Activated CD4-positive, alpha-beta T cell treated with anti-CD3 and anti-CD28 coated beads for 48 hours (primary cell): ENCODE data around the gene SLC6A20.
A peak's percentile ranks its signal among the peaks of the same experiment; 100 is the strongest.

Experiments used
- DNase-seq: peaks from one replicate; pipeline ENCODE4 v3.0.0-alpha.2; 2020

SLC6A20 gene, protein sequence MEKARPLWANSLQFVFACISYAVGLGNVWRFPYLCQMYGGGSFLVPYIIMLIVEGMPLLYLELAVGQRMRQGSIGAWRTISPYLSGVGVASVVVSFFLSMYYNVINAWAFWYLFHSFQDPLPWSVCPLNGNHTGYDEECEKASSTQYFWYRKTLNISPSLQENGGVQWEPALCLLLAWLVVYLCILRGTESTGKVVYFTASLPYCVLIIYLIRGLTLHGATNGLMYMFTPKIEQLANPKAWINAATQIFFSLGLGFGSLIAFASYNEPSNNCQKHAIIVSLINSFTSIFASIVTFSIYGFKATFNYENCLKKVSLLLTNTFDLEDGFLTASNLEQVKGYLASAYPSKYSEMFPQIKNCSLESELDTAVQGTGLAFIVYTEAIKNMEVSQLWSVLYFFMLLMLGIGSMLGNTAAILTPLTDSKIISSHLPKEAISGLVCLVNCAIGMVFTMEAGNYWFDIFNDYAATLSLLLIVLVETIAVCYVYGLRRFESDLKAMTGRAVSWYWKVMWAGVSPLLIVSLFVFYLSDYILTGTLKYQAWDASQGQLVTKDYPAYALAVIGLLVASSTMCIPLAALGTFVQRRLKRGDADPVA

DNA sequence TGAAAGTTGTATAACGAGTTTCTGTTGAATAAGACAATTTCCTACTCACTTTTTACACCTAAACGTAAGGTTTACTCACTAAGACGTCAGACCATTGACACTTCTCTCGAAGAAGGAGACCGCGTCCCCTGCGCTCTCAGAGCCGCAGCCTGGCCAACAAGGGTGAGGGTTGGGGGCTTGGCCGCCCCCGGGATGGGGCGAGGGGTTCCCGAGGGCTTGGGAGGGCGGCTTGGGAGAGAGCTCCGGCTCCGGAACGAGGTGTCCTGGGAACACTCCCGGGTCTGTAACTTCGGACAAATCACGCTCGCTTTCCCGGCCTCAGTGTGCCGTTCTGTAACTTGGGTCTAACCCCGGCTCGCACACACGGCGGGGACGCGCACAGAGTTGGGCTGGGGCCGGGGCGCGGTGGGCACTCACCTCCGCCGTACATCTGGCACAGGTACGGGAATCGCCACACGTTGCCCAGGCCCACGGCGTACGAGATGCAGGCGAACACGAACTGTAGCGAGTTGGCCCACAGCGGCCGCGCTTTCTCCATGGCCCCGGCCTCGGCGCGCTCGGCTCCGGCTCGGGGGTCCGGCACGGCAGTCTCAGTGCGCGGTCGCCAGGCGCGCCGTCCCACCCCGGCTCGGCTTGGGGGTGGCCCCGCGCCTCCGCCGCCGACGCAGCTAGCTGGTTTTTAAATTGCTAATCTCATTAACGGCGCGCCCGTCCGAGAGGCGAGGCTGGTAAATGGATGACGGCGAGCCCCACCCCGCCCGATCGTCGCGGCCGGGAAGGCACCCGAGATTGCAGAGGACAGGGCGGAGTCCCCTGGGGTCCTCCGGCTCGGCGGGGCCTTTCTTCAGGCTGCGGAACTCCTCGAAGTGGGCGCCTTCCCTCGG, at the start of gene SLC6A20:
Gene SLC6A20 (minus strand): TSS at position 655 of the 884 bp plus-strand sequence. CDS start 117 bp downstream, at position 538.
- DNase-seq = peak; percentile 14

- no peak for DNase-seq
Measured at GRCh38 chr3:45844616-45845015, 48.3 kb upstream of the SLC6A20 start.

DNA sequence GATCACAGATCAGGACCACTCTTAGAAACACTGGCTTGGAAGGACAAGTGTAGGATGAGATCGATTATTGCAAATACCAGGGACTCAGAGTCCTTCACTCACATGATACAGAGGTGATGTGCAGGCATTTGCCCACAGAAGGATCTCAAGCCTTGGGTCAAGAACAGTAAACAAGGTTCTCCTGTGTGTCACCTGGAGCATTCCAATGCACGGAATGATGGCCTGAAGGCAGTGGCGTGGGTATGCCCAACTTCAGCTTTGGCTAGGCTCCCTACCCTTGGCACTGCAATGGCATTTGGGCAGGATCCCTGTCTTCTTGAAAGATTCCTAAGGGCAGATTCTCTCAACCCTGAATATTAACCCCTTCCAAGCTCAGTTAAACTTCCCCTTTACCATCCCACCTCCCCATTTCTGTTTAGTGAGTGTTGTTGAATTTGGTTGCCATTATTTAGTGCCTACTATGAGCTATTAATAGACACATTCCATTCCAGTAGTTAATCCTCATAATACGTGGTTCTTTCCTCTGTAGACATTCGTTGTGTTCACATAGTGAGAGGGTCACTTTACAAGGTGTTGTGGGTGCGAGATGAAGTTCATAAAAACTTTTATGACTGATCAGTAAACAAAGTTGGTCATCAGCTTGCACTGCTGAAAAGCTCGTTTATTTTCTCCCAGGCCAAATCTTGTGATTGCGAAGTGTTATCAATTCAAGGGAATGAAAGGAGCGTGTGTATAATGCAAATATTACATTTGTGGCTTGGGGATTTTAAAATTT, 46.7 kb upstream of the SLC6A20 start:
- no peak for DNase-seq

GRCh38 chr3:45841757-45842491, 45.6 kb upstream of the SLC6A20 start, which contains the start of gene LZTFL1:
LZTFL1 (minus strand) TSS chr3:45842119; CDS start chr3:45841991, 128 bp downstream.
- DNase-seq = peak; percentile 92

DNA sequence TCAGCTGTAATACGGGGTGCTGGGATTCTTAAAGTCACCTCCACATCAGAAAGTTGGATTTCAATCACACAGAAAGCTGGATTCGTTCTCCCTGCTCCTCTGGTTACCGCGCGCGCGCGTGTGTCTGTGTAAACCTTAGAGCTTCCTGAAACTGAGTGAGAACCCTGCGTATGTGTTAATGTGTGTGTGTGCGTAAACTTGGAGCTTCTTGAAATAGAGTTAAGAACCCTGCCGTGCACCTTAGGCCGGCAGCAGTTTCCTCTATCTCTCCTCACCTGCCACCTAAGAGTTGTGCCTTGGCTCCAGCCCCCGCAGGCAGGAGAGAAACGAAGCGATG, 45.1 kb upstream of the SLC6A20 start:
- peak; percentile 30 for DNase-seq

- no peak for DNase-seq
Measured at GRCh38 chr3:45838466-45838865, 42.1 kb upstream of the SLC6A20 start.

DNA sequence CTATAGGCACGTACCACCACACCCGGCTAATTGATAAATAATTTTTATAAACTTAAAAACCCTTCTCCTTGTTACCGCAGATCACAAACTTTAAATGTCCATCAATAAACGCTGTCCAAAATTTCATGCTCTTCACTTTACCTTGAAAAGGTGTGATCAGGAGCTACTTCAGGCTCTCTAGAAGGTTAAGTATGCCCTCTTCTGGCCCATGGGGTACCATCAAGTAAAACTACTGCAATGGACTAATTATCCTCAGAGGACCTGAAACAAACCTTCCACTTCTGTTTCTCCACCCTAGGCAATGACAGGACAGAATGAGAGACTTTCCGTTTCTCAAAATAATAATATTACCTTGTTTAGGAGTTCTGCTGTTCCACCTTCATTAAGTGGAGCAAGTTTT, 36.4 kb upstream of the SLC6A20 start:
- no peak for DNase-seq

GRCh38 chr3:45830121-45830520, 33.8 kb upstream of the SLC6A20 start:
- no peak for DNase-seq

DNA sequence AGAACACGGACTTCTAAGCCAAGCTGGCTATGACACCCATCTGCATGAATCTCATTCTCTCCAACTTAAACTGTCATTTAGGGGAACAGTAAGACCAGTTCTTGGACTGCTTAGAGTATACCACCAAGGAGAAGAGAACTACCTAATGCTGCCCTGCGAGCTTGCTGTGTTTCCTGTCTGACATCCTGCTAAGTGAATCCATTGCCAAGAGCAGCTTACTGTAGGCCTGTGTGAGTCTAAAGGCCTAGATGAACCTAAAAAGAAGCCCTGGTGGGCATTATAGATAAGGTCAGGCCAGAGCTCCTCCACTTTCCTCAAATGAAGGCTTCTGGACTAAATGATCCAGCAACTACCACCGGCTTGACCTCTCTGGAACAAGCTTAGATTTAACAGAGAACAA, 30.6 kb upstream of the SLC6A20 start:
- DNase-seq = no peak

DNA sequence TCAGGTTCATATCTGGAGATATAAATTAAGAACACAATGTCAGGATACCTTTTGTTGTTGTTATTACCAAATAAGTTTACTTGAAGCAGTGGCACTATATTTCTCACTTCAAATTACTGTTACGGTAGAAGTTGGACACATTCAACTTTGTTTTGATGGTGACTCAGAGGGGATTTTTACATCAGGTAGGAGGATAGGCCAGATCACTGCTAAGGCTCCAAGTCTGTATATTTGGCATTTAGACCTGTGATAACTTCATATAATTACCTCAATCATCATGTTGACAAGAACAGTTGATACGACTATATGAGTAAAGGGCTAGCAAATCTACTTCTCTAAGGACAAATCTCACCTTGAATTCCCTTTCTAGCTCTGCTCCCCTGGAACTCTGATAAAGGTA, 30.0 kb upstream of the SLC6A20 start:
- DNase-seq = no peak

GRCh38 chr3:45821127-45821526, 24.8 kb upstream of the SLC6A20 start:
- no peak for DNase-seq

- no peak for DNase-seq
Measured at GRCh38 chr3:45819543-45819942, 23.2 kb upstream of the SLC6A20 start.

- no peak for DNase-seq
Measured at GRCh38 chr3:45817831-45818522, 21.6 kb upstream of the SLC6A20 start.

DNA sequence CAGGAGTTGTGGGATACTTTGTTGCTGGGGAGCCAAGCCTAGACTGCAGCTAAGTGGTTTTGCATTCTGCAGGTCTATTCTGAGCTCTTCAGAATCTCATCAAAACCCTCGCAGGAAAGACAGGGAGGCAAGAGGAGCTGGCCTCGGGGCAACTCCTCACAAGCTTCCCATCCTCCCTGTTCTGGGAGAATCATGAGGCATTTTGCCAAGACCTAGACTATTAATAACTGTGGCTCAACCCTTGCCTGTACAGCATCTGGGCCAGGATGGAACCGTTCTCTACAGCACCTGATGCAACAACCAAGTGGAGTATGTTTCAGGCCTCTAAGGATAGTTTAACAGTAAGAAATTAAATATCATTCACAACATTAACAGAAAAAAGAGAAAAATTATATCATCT, 20.2 kb upstream of the SLC6A20 start:
- DNase-seq = no peak

DNA sequence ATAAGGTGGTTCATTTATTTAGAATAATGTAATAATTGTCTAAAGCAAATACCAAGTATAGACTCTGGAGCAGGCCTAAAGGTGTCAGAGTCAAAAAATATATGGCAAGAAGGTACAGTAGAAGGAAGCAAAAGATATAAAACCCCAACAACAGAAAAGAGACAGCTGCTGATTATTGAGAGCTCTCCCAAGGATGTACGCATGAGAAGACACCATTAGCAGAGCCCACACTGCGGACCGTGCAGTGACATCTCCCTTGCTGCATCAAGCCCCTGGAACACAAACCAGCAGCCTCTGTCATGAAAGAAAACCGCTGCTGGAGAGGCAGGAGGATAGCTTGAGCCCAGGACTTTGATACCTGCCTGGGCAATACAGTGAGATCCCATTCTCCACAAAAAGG, 18.0 kb upstream of the SLC6A20 start:
- no peak for DNase-seq

GRCh38 chr3:45807681-45808540, 11.6 kb upstream of the SLC6A20 start:
- no peak for DNase-seq

GRCh38 chr3:45807133-45807532, 10.8 kb upstream of the SLC6A20 start:
- DNase-seq = no peak

DNA sequence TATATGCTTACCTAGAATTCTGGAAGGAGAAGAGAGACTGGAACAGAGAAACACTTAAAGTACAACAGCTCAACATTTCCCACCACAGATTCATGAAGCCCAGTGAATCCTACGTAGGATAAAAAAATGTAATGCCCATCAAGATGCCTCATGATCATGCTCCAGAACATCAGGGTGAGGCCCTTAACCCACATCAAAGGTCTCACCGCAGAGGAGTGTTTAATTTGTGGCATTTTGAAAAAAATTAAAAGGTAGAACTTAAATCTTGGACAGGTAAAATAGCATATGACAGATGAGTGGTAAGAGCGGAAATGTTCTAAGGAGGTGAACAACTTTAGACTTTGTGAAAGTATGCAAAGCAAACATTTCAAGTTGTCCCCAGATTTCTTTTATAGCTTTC, 9.7 kb upstream of the SLC6A20 start:
- DNase-seq = no peak

DNA sequence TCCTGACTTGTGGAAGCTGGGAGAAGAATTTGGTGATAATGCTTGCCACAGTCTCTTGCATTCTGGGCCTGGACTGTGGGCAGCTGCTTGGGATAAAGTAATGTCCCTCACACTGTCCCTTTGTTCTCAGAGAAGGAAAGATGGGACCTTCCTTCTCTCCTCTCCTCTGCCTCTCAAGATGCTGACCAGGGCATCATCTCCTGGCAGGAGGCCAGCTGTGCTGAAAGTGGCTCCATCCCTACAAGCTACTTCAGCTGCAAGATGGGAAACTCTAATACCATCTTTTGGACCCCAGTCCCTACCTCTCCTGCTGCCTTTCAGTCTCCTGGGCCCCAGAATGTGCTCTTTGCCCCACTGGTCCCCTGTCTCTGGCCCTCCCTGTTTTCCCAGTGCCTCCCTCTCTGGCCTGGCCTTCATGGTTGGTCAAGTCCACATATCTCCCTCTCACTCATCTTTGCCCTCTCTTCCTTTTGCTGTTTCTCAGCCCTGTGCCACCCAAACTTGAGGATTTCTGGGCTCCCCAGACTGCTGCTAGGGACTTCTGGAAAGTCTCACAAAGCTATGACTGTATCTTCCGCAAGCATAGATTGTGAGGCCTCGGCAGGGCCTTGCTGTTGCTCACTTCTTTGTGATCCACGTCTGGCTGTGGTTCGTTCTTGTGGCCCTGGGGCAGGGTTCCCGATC, 7.1 kb upstream of the SLC6A20 start:
- DNase-seq = no peak

- no peak for DNase-seq
Measured at GRCh38 chr3:45802146-45802545, 5.8 kb upstream of the SLC6A20 start.
